Liver (tissue), 9 donors: Measurements from ENCODE around the gene CYB5A. TPM values are rescaled to one million over a fixed set of nuclear protein-coding genes. Genes with fewer than 3 reads are reported as not detected.
A peak's percentile ranks its signal among the peaks of the same experiment; 100 is the strongest.
"Not testable (repeated sequence)": the region's sequence is repeated elsewhere in the genome, so short reads cannot be mapped to it uniquely, and the experiment has no call there.

Experiments
- DNase-seq: peaks from one replicate; pipeline ENCODE4 v3.0.0-alpha.2; 2017; ENCODE audit warnings: low spot score
- H3K27ac ChIP-seq, 2 donors: one replicate each; pipeline ENCODE4 v1.7.0; 2013; ENCODE audit warnings: inconsistent platforms in 2 of 2, low read length in 2 of 2, control low read depth in 1 of 2, low read depth in 1 of 2, mild to moderate bottlenecking in 1 of 2
- H3K27me3 ChIP-seq, 4 donors: one replicate each; pipeline versions ENCODE4 v1.6.1 to v1.7.0; 2013; ENCODE audit warnings: low read length in 3 of 4, inconsistent platforms in 1 of 4, mild to moderate bottlenecking in 1 of 4, moderate library complexity in 1 of 4; ENCODE audit not compliant: control insufficient read depth in 4 of 4, insufficient read depth in 4 of 4
- H3K36me3 ChIP-seq, 4 donors: one replicate each; pipeline versions ENCODE4 v1.6.1 to v1.7.0; 2013; ENCODE audit warnings: low read length in 3 of 4, mild to moderate bottlenecking in 3 of 4, low read depth in 1 of 4, moderate library complexity in 1 of 4; ENCODE audit not compliant: control insufficient read depth in 4 of 4, insufficient read depth in 3 of 4
- H3K4me1 ChIP-seq, 4 donors: one replicate each; pipeline versions ENCODE4 v1.6.1 to v1.7.0; 2013; ENCODE audit warnings: low read length in 3 of 4, mild to moderate bottlenecking in 3 of 4, moderate library complexity in 1 of 4; ENCODE audit not compliant: control insufficient read depth in 4 of 4, insufficient read depth in 4 of 4
- H3K4me3 ChIP-seq, 3 donors: one replicate each; pipeline versions ENCODE4 v1.6.1 to v1.7.0; 2013; ENCODE audit warnings: low read length in 3 of 3, control low read depth in 1 of 3, low read depth in 1 of 3, mild to moderate bottlenecking in 1 of 3
- H3K9ac ChIP-seq, 2 donors: one replicate each; pipeline ENCODE4 v1.7.0; 2013; ENCODE audit warnings: low read length in 2 of 2, mild to moderate bottlenecking in 2 of 2, moderate library complexity in 2 of 2, control low read depth in 1 of 2, low read depth in 1 of 2
- H3K9me3 ChIP-seq, 4 donors: one replicate each; pipeline versions ENCODE4 v1.6.1 to v1.7.0; 2013; ENCODE audit warnings: low read length in 3 of 4; ENCODE audit not compliant: control insufficient read depth in 4 of 4
- CTCF ChIP-seq: fragments of 150-350 bp; IDR thresholded peaks from 2 replicates; pipeline ENCODE4 v1.5.1; 2017; ENCODE audit warnings: improper control_type of control experiment, low read depth, low read length; ENCODE audit not compliant: missing input control
- EGR1 ChIP-seq, 2 donors: IDR thresholded peaks; 2 replicates each; pipeline ENCODE4 v1.6.1; 2016 to 2018; ENCODE audit warnings: antibody characterized with exemption in 2 of 2, low read depth in 2 of 2
- FOXA1 ChIP-seq: IDR thresholded peaks from 2 replicates; pipeline ENCODE4 v1.6.1; 2016; ENCODE audit warnings: antibody characterized with exemption
- FOXA2 ChIP-seq: IDR thresholded peaks from 2 replicates; pipeline ENCODE4 v1.6.1; 2016; ENCODE audit warnings: antibody characterized with exemption
- GABPA ChIP-seq, 2 donors: IDR thresholded peaks in 1 of 2; conservative IDR thresholded peaks in 1 of 2; 2 replicates each; pipeline ENCODE4 v1.6.1; 2016; ENCODE audit warnings: antibody characterized with exemption in 2 of 2, mild to moderate bottlenecking in 1 of 2, moderate library complexity in 1 of 2
- HNF4A ChIP-seq, 2 donors: conservative IDR thresholded peaks; 2 replicates each; pipeline ENCODE4 v1.6.1; 2016; ENCODE audit warnings: antibody characterized with exemption in 2 of 2, mild to moderate bottlenecking in 2 of 2
- JUND ChIP-seq, 2 donors: IDR thresholded peaks; 2 replicates each; pipeline ENCODE4 v1.6.1; 2016; ENCODE audit warnings: antibody characterized with exemption in 2 of 2
- MAX ChIP-seq: IDR thresholded peaks from 2 replicates; pipeline ENCODE4 v1.6.1; 2016; ENCODE audit warnings: antibody characterized with exemption
- RAD21 ChIP-seq, 2 donors: IDR thresholded peaks; 2 replicates each; pipeline ENCODE4 v1.6.1; 2016; ENCODE audit warnings: antibody characterized with exemption in 2 of 2, mild to moderate bottlenecking in 2 of 2
- REST ChIP-seq: IDR thresholded peaks from 2 replicates; pipeline ENCODE4 v1.6.1; 2016; ENCODE audit warnings: antibody characterized with exemption, mild to moderate bottlenecking
- SP1 ChIP-seq: IDR thresholded peaks from 2 replicates; pipeline ENCODE4 v1.6.1; 2018; ENCODE audit warnings: antibody characterized with exemption, mild to moderate bottlenecking
- TAF1 ChIP-seq: conservative IDR thresholded peaks from 2 replicates; pipeline ENCODE4 v1.6.1; 2016; ENCODE audit warnings: antibody characterized with exemption, mild to moderate bottlenecking
- YY1 ChIP-seq: IDR thresholded peaks from 2 replicates; pipeline ENCODE4 v1.6.1; 2016; ENCODE audit warnings: antibody characterized with exemption, mild to moderate bottlenecking
- ZBTB33 ChIP-seq: IDR thresholded peaks from 2 replicates; pipeline ENCODE4 v1.6.1; 2016; ENCODE audit warnings: antibody characterized with exemption
- WGBS: extraction: QIAGEN DNeasy Blood & Tissue Kit; methylation state at CpG from one replicate; pipeline ENCODE4 v1.1.7; 2013; 5-methylcytosine and 5-hydroxymethylcytosine counted together
- polyA plus RNA-seq, 2 donors: library from polyadenylated mRNA; stranded (reverse) in 1 of 2; unstranded in 1 of 2; fragments of 200-250 nt in 1 of 2; fragments of >200 nt in 1 of 2; fragmentation: Nextera tagmentation in 1 of 2; extraction: Ambion mirVana in 1 of 2; gene quantifications; one replicate each; pipeline versions ENCODE4 v1.2.1 to v1.2.3, GENCODE V29; 2013 to 2015
- total RNA-seq, 2 donors: library from RNA; depleted of rRNA; stranded (reverse); fragments of >200 nt; gene quantifications; one replicate each; pipeline ENCODE4 v1.2.3, GENCODE V29; 2014
- donor health status: healthy.
- donor health status: healthy.
- donor health status: healthy.
- donor health status: healthy.
- donor health status: healthy.

Gene CYB5A
- total and polyA plus RNA-seq, 4 donors, result 277 to 2,022 (median 1,122) TPM

GRCh38 chr18:74294526-74294925 is 2.8 kb upstream of the CYB5A start (continued):
- no peak for TF ChIP-seq CTCF

- Histone ChIP-seq H3K4me3 (peak overlapping the region in 1 of 3 donors; percentile 26), H3K27ac (peak overlapping the region; percentile 82 to 92)
- WGBS, result 71% methylated on average over 3 of the region's 3 CpGs
Measured at GRCh38 chr18:74292982-74293381, 1.2 kb upstream of the CYB5A start.

GRCh38 chr18:74292541-74292858 is 737 bp upstream of the CYB5A start:
- no peak for TF ChIP-seq HNF4A (conservative IDR thresholded peaks at IDR 0.05)
- TF ChIP-seq YY1, result no peak
- peak in 1 of 2 donors; percentile 16 for TF ChIP-seq JUND (IDR thresholded peaks at IDR 0.05)
- no peak for TF ChIP-seq TAF1
- TF ChIP-seq RAD21 (IDR thresholded peaks at IDR 0.05), result peak in 1 of 2 donors; percentile 14
- Histone ChIP-seq H3K4me3 (peak overlapping the region in 2 of 3 donors; percentile 4 to 26), H3K9me3 (no peaks in the 10 kb centered on the region), H3K27me3 (no peaks in the 10 kb centered on the region), H3K36me3 (peaks cover 0 to 4% (median 2%) of the 10 kb centered on the region in 4 donors), H3K9ac (peak overlapping the region; percentile 45 to 81), H3K4me1 (peaks cover 0 to 16% (median under 1%) of the 10 kb centered on the region in 4 donors), H3K27ac (peak overlapping the region; percentile 82 to 92)
- DNase-seq, result no peak
- 3% methylated on average over 4 of the region's 4 CpGs for WGBS

More at GRCh38 chr18:74292982-74293381, 1.2 kb upstream of the CYB5A start:
- H3K9me3 ChIP-seq, H3K36me3 ChIP-seq, H3K27me3 ChIP-seq, DNase-seq: not testable (repeated sequence)
- Histone ChIP-seq H3K9ac (peak overlapping the region in 1 of 2 donors; percentile 81), H3K4me1 (peaks cover 0 to 11% (median 0%) of the 10 kb centered on the region in 4 donors)
- TF ChIP-seq HNF4A (conservative IDR thresholded peaks at IDR 0.05), result peak in 1 of 2 donors; percentile 25

GRCh38 chr18:74291472-74291770 is 342 bp downstream of the CYB5A start:
- Histone ChIP-seq H3K9ac (peak overlapping the region; percentile 63 to 89), H3K36me3 (peaks cover 0 to 4% (median 2%) of the 10 kb centered on the region in 4 donors), H3K27ac (peak overlapping the region; percentile 82 to 83), H3K27me3 (no peaks in the 10 kb centered on the region), H3K4me3 (peak overlapping the region; percentile 84 to 98 (median 94)), H3K9me3 (no peaks in the 10 kb centered on the region), H3K4me1 (peaks cover 2 to 27% (median 5%) of the 10 kb centered on the region in 4 donors)
- under 1% methylated on average over 30 of the region's 30 CpGs for WGBS
- TF ChIP-seq ZBTB33, result no peak
- TF ChIP-seq FOXA1, result no peak
- no peak for TF ChIP-seq RAD21 (IDR thresholded peaks at IDR 0.05)
- no peak for TF ChIP-seq MAX
- TF ChIP-seq SP1, result no peak
- TF ChIP-seq FOXA2, result no peak
- no peak for TF ChIP-seq HNF4A (conservative IDR thresholded peaks at IDR 0.05)
- TF ChIP-seq JUND (IDR thresholded peaks at IDR 0.05), result no peak
- no peak for TF ChIP-seq REST
- no peak for TF ChIP-seq TAF1
- TF ChIP-seq GABPA (IDR thresholded peaks at IDR 0.05 in 1 of 2, conservative IDR thresholded peaks at IDR 0.05 in 1 of 2), result no peak
- no peak for TF ChIP-seq EGR1 (IDR thresholded peaks at IDR 0.05; ENCODE audit: low read depth in 2 of 2)
- no peak for TF ChIP-seq CTCF
- DNase-seq, result no peak
